Brain microvascular endothelial cell (primary cell): ENCODE data around the gene CARS1.

Experiments used
- DNase-seq: peaks from one replicate; pipeline ENCODE4 v3.0.0-alpha.2; 2020
- H3K27ac ChIP-seq: fragments of 250-450 bp; sonication (Bioruptor Pico); 2 replicates; pipeline ENCODE4 v1.5.1; 2020; ENCODE audit warnings: mild to moderate bottlenecking, moderate library complexity
- H3K27me3 ChIP-seq: fragments of 250-450 bp; sonication (Bioruptor Pico); replicated peaks from 2 replicates; pipeline ENCODE4 v1.5.1; 2020; ENCODE audit warnings: mild to moderate bottlenecking
- H3K36me3 ChIP-seq: fragments of 250-450 bp; sonication (Bioruptor Pico); replicated peaks from 2 replicates; pipeline ENCODE4 v1.5.1; 2020; ENCODE audit warnings: mild to moderate bottlenecking
- H3K4me3 ChIP-seq: 2 replicates; pipeline ENCODE4 v1.5.1; 2011; ENCODE audit warnings: low read depth, mild to moderate bottlenecking, control low read depth, low read length, moderate library complexity
- CTCF ChIP-seq: IDR thresholded peaks from 2 replicates; pipeline ENCODE4 v1.5.1; 2011; ENCODE audit warnings: low read depth, mild to moderate bottlenecking, moderate library complexity, low read length, control low read depth, inconsistent platforms; ENCODE audit errors: missing control alignments
- in situ Hi-C: cut with HindIII; loops from 2 replicates; pipeline ENCODE4 v1.10.0; 2017; ENCODE audit warnings: low sequenced_read_pairs, low pct_ligation_motif_present

CARS1 gene

DNA sequence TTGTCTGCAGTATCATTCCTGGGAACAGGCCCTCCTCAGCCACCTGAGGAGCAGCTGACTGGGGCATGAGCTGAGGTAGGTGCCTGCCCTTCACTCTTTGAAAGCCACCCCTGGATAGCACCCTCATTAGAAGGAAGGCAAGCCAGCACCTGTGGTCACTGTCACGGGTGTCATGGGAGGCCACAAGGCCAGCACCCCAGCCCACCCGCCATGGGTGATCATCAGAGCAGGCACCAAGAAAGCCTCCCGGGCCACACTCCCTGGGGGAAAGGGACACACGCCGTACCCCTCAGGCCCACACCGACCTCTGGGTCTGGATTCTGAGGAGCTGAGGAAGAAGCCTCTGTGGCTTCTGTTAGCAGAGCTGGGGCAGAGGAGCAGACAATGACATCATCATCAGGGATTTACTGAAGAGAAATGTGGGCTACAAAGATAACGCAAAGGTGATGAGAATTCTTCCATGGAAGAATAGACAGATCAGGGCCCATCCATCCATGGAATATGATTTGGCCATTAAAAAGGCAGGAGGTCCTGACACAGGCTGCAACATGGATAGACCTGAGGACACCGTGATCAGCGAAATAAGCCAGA is 48.4 kb downstream of the CARS1 start:
- no peaks in the 10 kb centered on the region for H3K27me3 ChIP-seq
- peaks cover 75% of the 10 kb centered on the region for H3K36me3 ChIP-seq
- no peak overlapping the region for H3K27ac ChIP-seq
- in situ Hi-C loops: no loop called here
- DNase-seq: no peak
- no peak for TF ChIP-seq CTCF
- H3K4me3 ChIP-seq: no peak overlapping the region

DNA sequence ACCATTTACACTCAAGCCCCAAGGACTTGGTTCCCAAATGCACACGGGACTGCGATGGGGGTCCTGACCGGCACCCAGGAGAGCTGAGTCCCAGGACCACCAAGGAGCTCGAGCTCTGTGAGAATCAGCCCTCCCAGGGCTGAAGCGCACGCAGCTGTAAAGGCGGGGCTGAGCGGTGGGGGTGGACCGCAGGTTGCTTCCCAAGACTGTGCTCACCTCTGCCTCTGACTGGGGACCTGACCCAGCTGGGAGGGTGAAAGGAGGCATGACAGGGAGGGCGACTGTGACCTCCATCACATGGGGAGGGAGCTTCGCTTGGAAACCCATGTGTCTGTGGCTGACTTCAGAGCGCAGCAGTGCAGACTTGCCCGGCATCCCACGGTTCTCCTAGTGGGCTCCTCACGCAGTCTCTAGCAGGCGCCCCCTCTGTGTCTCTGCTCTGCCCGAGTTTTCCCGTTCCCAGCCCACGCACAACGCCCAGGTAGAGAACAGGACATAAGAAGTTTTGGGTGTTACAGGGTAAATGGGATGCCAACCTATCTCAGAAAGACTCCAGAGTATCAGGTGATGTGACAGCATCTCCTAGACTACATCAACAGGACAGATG is 49.7 kb downstream of the CARS1 start:
- Histone ChIP-seq H3K4me3 (no peak overlapping the region), H3K27me3 (no peaks in the 10 kb centered on the region), H3K36me3 (peaks cover 80% of the 10 kb centered on the region), H3K27ac (no peak overlapping the region)
- DNase-seq: no peak
- no peak for TF ChIP-seq CTCF
- in situ Hi-C loops: no loop called here

GRCh38 chr11:3006505-3007260 is 50.5 kb downstream of the CARS1 start:
- no peak for TF ChIP-seq CTCF
- no peaks in the 10 kb centered on the region for H3K27me3 ChIP-seq
- H3K4me3 ChIP-seq: no peak overlapping the region
- in situ Hi-C loops: no loop called here
- no peak for DNase-seq
- no peak overlapping the region for H3K27ac ChIP-seq
- peaks cover 79% of the 10 kb centered on the region for H3K36me3 ChIP-seq

- no peak overlapping the region for H3K27ac ChIP-seq
- H3K4me3 ChIP-seq: no peak overlapping the region
- no peak for DNase-seq
- in situ Hi-C loops: no loop called here
- H3K36me3 ChIP-seq: peaks cover 76% of the 10 kb centered on the region
- no peak for TF ChIP-seq CTCF
- H3K27me3 ChIP-seq: no peaks in the 10 kb centered on the region
These were observed 52.7 kb downstream of the CARS1 start for GRCh38 chr11:3004481-3004880.

GRCh38 chr11:3003396-3004231 is 53.6 kb downstream of the CARS1 start:
- no peak overlapping the region for H3K27ac ChIP-seq
- peaks cover 71% of the 10 kb centered on the region for H3K36me3 ChIP-seq
- H3K27me3 ChIP-seq: no peaks in the 10 kb centered on the region
- DNase-seq: no peak
- H3K4me3 ChIP-seq: no peak overlapping the region
- no peak for TF ChIP-seq CTCF
- in situ Hi-C loops: no loop called here
